Stomach (tissue), 9 donors: ENCODE results near the gene CLIP4. TPM values are rescaled to one million over a fixed set of nuclear protein-coding genes. Genes with fewer than 3 reads are reported as not detected.

Source experiments
- DNase-seq, 2 donors: peaks; one replicate each; pipeline versions ENCODE4 v3.0.0 to v3.0.0-alpha.2; 2013 to 2019
- H3K27ac ChIP-seq, 5 donors: fragments of 200-600 bp in 4 of 5; sonication (generic) in 4 of 5; one replicate each; pipeline ENCODE4 v1.5.1; 2013 to 2019; ENCODE audit warnings: mild to moderate bottlenecking in 1 of 5, moderate library complexity in 1 of 5
- H3K27me3 ChIP-seq, 3 donors: fragments of 200-600 bp; sonication (generic); one replicate each; pipeline ENCODE4 v1.5.1; 2017 to 2019; ENCODE audit warnings: mixed run types in 1 of 3
- H3K36me3 ChIP-seq, 4 donors: fragments of 200-600 bp; sonication (generic); 1 replicate in 3 of 4; 2 replicates in 1 of 4; pipeline ENCODE4 v1.5.1; 2016 to 2019
- H3K4me1 ChIP-seq, 4 donors: fragments of 200-600 bp; sonication (generic); one replicate each; pipeline ENCODE4 v1.5.1; 2016 to 2019
- H3K4me3 ChIP-seq, 4 donors: fragments of 200-600 bp; sonication (generic) in 3 of 4; one replicate each; pipeline ENCODE4 v1.5.1; 2016 to 2019; ENCODE audit warnings: mild to moderate bottlenecking in 1 of 4
- H3K9me3 ChIP-seq, 4 donors: fragments of 200-600 bp; sonication (generic); one replicate each; pipeline ENCODE4 v1.5.1; 2016 to 2019
- EP300 ChIP-seq: sonication (generic); formaldehyde crosslinking; IDR thresholded peaks from one replicate; pipeline ENCODE4 v1.6.1; 2017; ENCODE audit warnings: antibody characterized with exemption
- POLR2A ChIP-seq, 4 donors: fragments of 450-650 bp; IDR thresholded peaks; one replicate each; pipeline ENCODE4 v1.6.1; 2016; ENCODE audit warnings: antibody characterized with exemption in 4 of 4, control low read depth in 2 of 4, mild to moderate bottlenecking in 1 of 4, moderate library complexity in 1 of 4
- POLR2AphosphoS5 ChIP-seq, 3 donors: sonication (generic); formaldehyde crosslinking; IDR thresholded peaks; one replicate each; pipeline ENCODE4 v1.6.1; 2016; ENCODE audit warnings: antibody characterized with exemption in 3 of 3
- WGBS, 5 donors: extraction: QIAGEN DNeasy Blood & Tissue Kit in 3 of 5; methylation state at CpG; one replicate each; pipeline versions ENCODE4 v1.1.5 to v1.1.7; 2013 to 2018; 5-methylcytosine and 5-hydroxymethylcytosine counted together
- intact Hi-C: fragments of 100-400 bp; cut with DNase I; formaldehyde crosslinking; loops from one replicate; pipeline ENCODE4 v1.15.1; 2023; ENCODE audit warnings: low total_unique reads
- polyA plus RNA-seq, 3 donors: library from polyadenylated mRNA; stranded (reverse); fragments of 200-250 nt; gene quantifications; one replicate each; pipeline ENCODE4 v1.2.3, GENCODE V29; 2013
- total RNA-seq, 5 donors: library from RNA; depleted of rRNA; stranded (reverse); fragments of >200 nt; gene quantifications; one replicate each; pipeline versions ENCODE4 v1.1.0 to v1.2.3, GENCODE V29; 2014 to 2016
- TF ChIP-seq, protein P1 (sequence below), 7 experiments: fragments of 450-650 bp in 4 of 7; fragments of 200-600 bp in 3 of 7; sonication (generic) in 3 of 7; IDR thresholded peaks; one replicate each; pipeline ENCODE4 v1.5.1; 2016 to 2019; ENCODE audit warnings: antibody characterized with exemption in 7 of 7, control low read depth in 2 of 7, mild to moderate bottlenecking in 1 of 7
- donor health status: healthy with polysubstance abuse.
- donor health status: Bipolar disorder and iron deficiency.
- donor health status: healthy.

Gene CLIP4
- total and polyA plus RNA-seq, 8 donors, result 6.8 to 69.6 (median 15.1) TPM

GRCh38 chr2:29175338-29175737 is 60.1 kb downstream of the CLIP4 start:
- Histone ChIP-seq H3K27me3 (no peaks in the 10 kb centered on the region), H3K9me3 (no peaks in the 10 kb centered on the region), H3K4me1 (no peaks in the 10 kb centered on the region), H3K36me3 (peaks cover 5 to 44% (median 33%) of the 10 kb centered on the region in 4 donors), H3K27ac (no peak overlapping the region), H3K4me3 (no peak overlapping the region)
- no peak for DNase-seq
- TF ChIP-seq POLR2A (IDR thresholded peaks at IDR 0.05) (no peak), EP300 (no peak), POLR2AphosphoS5 (IDR thresholded peaks at IDR 0.05) (no peak)
- TF ChIP-seq, protein P1, sequence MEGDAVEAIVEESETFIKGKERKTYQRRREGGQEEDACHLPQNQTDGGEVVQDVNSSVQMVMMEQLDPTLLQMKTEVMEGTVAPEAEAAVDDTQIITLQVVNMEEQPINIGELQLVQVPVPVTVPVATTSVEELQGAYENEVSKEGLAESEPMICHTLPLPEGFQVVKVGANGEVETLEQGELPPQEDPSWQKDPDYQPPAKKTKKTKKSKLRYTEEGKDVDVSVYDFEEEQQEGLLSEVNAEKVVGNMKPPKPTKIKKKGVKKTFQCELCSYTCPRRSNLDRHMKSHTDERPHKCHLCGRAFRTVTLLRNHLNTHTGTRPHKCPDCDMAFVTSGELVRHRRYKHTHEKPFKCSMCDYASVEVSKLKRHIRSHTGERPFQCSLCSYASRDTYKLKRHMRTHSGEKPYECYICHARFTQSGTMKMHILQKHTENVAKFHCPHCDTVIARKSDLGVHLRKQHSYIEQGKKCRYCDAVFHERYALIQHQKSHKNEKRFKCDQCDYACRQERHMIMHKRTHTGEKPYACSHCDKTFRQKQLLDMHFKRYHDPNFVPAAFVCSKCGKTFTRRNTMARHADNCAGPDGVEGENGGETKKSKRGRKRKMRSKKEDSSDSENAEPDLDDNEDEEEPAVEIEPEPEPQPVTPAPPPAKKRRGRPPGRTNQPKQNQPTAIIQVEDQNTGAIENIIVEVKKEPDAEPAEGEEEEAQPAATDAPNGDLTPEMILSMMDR (IDR thresholded peaks at IDR 0.05), result no peak
- WGBS, 5 donors, result 94 to 96% (median 95%) methylated on average over 3 of the region's 3 CpGs
- intact Hi-C loops, result no loop called here

- 66 to 90% (median 79%) methylated on average over 1 of the region's 1 CpG for WGBS, 5 donors
- Histone ChIP-seq H3K4me3 (no peak overlapping the region), H3K27me3 (no peaks in the 10 kb centered on the region), H3K4me1 (no peaks in the 10 kb centered on the region), H3K27ac (no peak overlapping the region), H3K9me3 (no peaks in the 10 kb centered on the region), H3K36me3 (peaks cover 0 to 29% (median 11%) of the 10 kb centered on the region in 4 donors)
- intact Hi-C loops, result no loop called here
- TF ChIP-seq POLR2AphosphoS5 (IDR thresholded peaks at IDR 0.05) (no peak), POLR2A (IDR thresholded peaks at IDR 0.05) (no peak), EP300 (no peak)
- TF ChIP-seq, protein P1 (IDR thresholded peaks at IDR 0.05), result no peak
- DNase-seq, result no peak
Measured at GRCh38 chr2:29182334-29182733, 67.1 kb downstream of the CLIP4 start.

DNA sequence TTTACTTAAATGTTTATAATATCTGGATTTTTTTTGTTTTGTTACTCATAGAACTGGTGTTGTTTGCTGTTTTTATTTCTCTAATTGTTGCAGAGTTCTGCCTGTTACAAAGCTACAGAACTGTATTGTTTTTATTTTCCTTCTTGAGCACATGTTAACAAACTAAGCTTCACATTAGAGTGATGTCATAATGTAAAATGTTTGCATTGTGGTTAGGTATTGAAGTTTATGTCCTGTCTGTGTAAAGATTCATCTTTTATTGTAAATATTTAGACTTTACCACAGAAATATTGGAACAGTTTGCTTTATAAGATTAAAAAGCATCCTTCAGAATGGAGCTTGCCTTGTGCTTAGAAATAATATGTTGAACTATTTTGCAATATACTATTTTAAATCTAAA is 67.7 kb downstream of the CLIP4 start:
- Histone ChIP-seq H3K4me3 (no peak overlapping the region), H3K9me3 (no peaks in the 10 kb centered on the region), H3K36me3 (peaks cover 0 to 31% (median 11%) of the 10 kb centered on the region in 4 donors), H3K27ac (no peak overlapping the region), H3K4me1 (no peaks in the 10 kb centered on the region), H3K27me3 (no peaks in the 10 kb centered on the region)
- intact Hi-C loops, result no loop called here
- no peak for DNase-seq
- TF ChIP-seq EP300 (no peak), POLR2AphosphoS5 (IDR thresholded peaks at IDR 0.05) (no peak), POLR2A (IDR thresholded peaks at IDR 0.05) (no peak)
- TF ChIP-seq, protein P1 (IDR thresholded peaks at IDR 0.05), result no peak

- peaks cover 0 to 31% (median 11%) of the 10 kb centered on the region in 4 donors for H3K36me3 ChIP-seq
- no peak overlapping the region for H3K4me3 ChIP-seq
- intact Hi-C loops, result no loop called here
- TF ChIP-seq POLR2AphosphoS5 (IDR thresholded peaks at IDR 0.05), result no peak
- no peak for TF ChIP-seq EP300
- H3K27ac ChIP-seq, result no peak overlapping the region
- DNase-seq, result no peak
- no peaks in the 10 kb centered on the region for H3K4me1 ChIP-seq
- WGBS, 5 donors, result 86 to 95% (median 93%) methylated on average over 6 of the region's 6 CpGs
- H3K27me3 ChIP-seq, result no peaks in the 10 kb centered on the region
- H3K9me3 ChIP-seq, result no peaks in the 10 kb centered on the region
Measured at GRCh38 chr2:29184531-29184930, 69.3 kb downstream of the CLIP4 start.

GRCh38 chr2:29186817-29187216 is 71.6 kb downstream of the CLIP4 start:
- intact Hi-C loops, result no loop called here

More at GRCh38 chr2:29186817-29187216, 71.6 kb downstream of the CLIP4 start:
- no peak overlapping the region for H3K4me3 ChIP-seq
- 86 to 96% (median 93%) methylated on average over 1 of the region's 1 CpG for WGBS, 5 donors
- DNase-seq, result no peak
- no peaks in the 10 kb centered on the region for H3K27me3 ChIP-seq
- H3K27ac ChIP-seq, result no peak overlapping the region
- no peaks in the 10 kb centered on the region for H3K4me1 ChIP-seq
- TF ChIP-seq POLR2A (IDR thresholded peaks at IDR 0.05) (no peak), POLR2AphosphoS5 (IDR thresholded peaks at IDR 0.05) (no peak), EP300 (no peak)
- TF ChIP-seq, protein P1 (IDR thresholded peaks at IDR 0.05), result no peak
- no peaks in the 10 kb centered on the region for H3K9me3 ChIP-seq
- peaks cover 0 to 20% (median 3%) of the 10 kb centered on the region in 4 donors for H3K36me3 ChIP-seq
